CD4-positive, alpha-beta T cell treated with Interleukin-4 for 4 hours (primary cell): Measurements from ENCODE around the gene TDP1.
A peak's percentile ranks its signal among the peaks of the same experiment; 100 is the strongest.
"Not testable (repeated sequence)": the region's sequence is repeated elsewhere in the genome, so short reads cannot be mapped to it uniquely, and the experiment has no call there.

Experiments used
- DNase-seq: peaks from one replicate; pipeline ENCODE4 v3.0.0-alpha.2; 2020

Gene TDP1

DNA sequence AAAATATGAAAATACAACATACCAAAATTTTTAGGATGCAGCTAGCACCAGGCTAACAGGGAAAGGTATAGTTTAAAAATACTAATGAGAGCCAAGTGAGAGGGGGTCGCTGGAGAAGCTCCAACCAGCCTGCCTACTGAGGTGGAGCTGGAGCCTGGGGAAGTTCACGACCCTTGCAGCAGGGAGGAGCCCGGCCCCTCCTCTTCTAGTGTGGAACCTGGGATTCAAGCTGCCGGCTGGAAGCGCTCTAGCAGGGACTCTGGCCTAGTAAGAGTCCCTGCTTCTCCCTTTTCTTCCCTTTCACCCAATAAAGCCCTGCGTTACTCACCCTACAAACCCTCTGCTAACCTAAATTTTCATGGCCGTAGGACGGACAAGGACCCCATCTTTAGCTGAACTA lies 101.1 kb downstream of the TDP1 start:
- DNase-seq = no peak

DNA sequence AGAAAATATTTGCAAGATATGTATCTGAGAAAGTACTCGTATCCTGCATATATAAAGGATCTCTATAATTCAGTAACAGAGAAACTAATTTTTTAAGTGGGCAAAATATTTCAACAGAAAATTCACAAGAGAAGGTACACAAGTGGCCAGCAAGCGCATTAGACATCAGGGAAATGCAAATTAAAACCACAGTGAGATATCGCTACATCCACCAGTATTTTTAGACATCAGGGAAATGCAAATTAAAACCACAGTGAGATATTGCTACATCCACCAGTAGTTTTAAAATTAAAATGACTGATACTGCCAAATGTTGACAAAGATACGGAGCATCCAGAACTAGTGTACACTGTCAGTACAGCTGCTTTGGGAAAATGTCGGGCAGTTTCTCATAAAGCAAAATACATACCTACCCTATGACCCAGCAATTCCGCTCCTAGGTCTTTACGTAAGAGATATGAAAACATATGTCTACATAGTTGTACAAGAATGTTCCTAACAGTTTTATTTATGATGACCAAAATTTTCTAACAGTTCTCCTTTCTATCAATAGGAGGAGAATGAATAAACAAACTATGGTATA lies 103.2 kb downstream of the TDP1 start:
- DNase-seq = no peak

- peak; percentile 7 for DNase-seq
Measured at GRCh38 chr14:90060312-90060964, 104.7 kb downstream of the TDP1 start.

DNA sequence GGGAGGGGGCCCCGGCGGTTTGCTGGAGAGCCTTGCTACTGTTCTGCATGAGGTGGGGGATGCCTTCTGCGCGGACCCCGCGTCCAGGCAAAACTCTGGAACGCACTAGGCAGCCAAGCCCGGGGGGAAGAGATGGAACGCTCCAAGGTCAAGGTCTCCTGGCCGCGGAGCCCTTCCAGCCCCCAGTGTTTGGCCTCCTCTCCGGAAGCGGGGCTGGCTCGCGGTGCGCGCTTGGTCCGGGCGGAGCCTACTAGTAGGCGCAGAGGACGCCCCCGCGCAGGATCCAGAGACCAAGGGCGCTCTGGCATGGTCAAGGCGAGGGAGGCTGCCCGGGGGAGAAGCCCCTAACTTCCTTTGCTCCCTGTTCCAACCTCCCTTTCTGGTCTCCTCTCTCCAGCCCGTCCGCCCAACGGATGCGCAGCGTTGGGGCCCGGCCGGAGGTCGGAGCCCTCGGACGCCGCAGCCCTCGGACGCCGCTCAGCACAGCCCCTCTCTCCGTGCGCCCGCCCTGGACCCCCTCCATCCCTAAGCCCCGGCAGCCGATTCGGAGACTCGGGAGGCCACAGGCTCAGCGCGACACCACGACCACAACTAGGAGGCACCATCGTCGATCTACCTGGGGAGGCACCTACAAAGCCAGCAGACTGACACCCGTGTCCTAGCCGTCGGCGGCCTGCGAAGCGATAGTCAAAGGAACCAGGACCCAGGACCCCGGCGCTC lies 105.4 kb downstream of the TDP1 start:
- no peak for DNase-seq

- no peak for DNase-seq
Measured at GRCh38 chr14:90061685-90062126, 106.0 kb downstream of the TDP1 start, which contains the start of gene KCNK13. Gene KCNK13, plus strand, starts transcription at chr14:90061994. Its CDS starts 212 bp downstream, at chr14:90062206.

- no peak for DNase-seq
Measured at GRCh38 chr14:90062127-90062794, 106.5 kb downstream of the TDP1 start.

GRCh38 chr14:90062822-90063539 lies 107.3 kb downstream of the TDP1 start:
- DNase-seq = no peak

- no peak for DNase-seq
Measured at GRCh38 chr14:90072350-90072749, 116.6 kb downstream of the TDP1 start.

DNA sequence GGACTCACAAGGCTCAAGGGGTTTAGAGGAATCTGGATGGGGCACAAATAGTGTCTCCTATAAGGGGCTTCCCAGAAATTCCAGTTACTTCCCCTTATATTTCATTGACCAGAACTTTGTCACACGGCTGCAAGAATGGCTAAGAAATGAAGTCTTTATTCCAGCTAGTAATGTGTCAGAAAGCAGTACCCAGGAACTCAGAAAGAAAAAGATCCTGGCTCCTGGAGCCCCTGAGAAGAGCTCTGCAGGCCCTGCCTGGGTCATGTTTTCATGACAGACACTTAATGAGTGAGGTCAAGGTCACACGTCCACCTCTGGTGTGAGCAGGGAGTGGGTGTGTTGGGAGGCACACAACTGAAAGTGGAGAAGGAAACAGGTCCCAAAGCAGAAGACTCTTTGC lies 123.8 kb downstream of the TDP1 start:
- no peak for DNase-seq

GRCh38 chr14:90087433-90087832 lies 131.7 kb downstream of the TDP1 start:
- peak; percentile 21 for DNase-seq

- DNase-seq = no peak
Measured at GRCh38 chr14:90088176-90088575, 132.4 kb downstream of the TDP1 start.

DNA sequence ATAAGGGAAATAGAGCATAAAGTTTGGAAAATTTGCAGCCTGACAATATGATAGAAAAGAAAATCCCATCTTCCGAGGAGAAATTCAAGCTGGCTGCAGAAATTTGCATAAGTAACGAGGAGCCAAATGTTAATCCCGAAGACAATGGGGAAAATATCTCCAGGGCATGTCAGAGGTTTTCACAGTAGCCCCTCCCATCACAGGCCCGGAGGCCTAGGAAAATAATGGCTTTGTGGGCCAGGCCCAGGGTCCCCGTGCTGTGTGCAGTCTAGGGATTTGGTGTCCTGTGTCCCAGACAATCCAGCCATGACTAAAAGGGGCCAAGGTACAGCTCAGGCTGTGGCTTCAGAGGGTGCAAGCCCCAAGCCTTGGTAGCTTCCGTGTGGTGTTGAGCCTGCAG lies 133.8 kb downstream of the TDP1 start:
- not testable (repeated sequence) for DNase-seq

GRCh38 chr14:90091393-90091792 lies 135.7 kb downstream of the TDP1 start:
- no peak for DNase-seq

DNA sequence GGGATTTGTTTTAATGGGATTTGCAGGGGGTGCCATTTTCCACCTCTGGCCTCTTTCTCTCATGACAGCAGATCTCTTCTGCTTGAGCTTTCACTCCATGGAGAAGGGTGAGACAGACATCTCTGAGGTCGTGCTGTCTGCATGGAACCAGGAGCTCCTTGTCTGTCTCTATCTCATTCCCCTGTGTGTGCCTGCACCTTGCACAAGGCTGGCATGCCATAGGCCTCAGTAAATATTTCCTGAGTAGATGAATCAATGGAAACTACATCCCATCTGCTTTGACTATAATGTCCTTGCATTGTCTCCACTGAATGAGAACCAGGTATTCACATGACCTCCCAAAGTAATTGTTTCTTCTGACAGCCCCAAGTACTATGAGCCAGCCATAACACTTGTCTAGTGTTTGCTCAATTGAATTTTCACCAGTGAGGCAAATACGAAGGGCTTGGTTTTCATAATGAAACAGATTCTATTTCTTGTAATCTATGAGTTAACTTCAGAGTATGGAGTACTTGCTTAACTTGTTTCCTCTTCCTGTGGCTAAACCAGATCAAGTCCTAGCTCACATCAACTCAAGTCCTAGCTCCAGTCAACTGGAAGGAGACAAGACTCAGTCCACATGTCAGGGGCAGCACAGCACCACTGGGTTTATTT lies 138.3 kb downstream of the TDP1 start:
- DNase-seq = no peak
